GM13976 (cell line): ENCODE results near the gene TST.

ENCODE experiments used
- DNase-seq: peaks from one replicate; pipeline ENCODE4 v3.0.0; 2012; ENCODE audit warnings: low spot score
- in situ Hi-C: fragments of 300-500 bp; cut with MboI; formaldehyde crosslinking; loops from one replicate; pipeline ENCODE4 v1.12.0; 2022; ENCODE audit warnings: low sequenced_read_pairs, mixed read lengths, inconsistent platforms; ENCODE audit not compliant: unreplicated experiment
- TF ChIP-seq, protein P1 (sequence below): IDR thresholded peaks from 2 replicates; pipeline ENCODE4 v1.5.1; 2012; ENCODE audit warnings: borderline replicate concordance, mild to moderate bottlenecking; ENCODE audit not compliant: insufficient read depth; ENCODE audit errors: extremely low read depth, missing control alignments, control extremely low read depth

The TST gene

DNA sequence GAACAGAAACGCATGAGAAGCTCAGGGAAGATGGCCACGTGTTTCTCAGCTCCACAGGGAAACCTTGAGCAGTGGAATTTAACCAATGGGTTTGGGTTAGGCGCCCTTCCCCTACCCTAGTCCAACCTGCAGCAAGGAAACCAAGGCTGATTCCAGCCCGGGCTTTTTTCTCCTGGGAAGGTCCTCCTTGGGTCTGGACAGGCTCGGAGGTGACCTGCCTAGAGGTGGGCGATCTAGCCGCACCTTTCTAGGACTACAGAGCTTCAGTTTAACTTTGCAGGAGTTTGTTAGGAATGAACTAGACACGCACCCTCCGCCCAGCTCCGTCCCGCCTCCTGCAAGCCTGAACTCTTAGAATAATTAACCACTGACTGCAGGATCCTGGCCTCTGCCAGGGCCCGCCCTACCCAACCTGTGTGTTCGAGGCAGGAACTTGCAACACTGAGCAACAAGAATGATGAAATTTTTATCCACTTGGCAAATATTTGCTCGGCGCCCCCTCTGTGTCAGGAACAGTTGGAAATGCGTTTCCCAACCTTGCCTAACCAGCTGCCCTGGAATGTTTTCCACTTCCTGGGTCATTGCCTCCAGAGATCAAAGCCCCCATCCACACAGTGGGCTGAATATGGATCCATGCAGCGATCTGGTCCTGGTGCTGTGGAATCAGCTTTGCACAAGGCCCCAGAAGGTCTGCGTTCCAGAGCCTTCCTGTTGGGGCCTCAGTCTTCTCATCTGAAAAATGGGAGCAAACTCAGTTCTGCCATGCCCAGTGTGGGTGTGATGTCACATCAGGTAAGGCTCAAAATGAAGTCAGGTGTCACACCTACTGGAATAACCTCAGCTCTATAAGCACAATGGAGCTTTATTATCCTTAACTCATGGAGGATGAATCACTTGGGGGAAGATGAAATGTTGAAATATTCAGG lies 13.6 kb upstream of the TST start:
- DNase-seq = no peak
- in situ Hi-C loops = no loop called here
- TF ChIP-seq, protein P1, sequence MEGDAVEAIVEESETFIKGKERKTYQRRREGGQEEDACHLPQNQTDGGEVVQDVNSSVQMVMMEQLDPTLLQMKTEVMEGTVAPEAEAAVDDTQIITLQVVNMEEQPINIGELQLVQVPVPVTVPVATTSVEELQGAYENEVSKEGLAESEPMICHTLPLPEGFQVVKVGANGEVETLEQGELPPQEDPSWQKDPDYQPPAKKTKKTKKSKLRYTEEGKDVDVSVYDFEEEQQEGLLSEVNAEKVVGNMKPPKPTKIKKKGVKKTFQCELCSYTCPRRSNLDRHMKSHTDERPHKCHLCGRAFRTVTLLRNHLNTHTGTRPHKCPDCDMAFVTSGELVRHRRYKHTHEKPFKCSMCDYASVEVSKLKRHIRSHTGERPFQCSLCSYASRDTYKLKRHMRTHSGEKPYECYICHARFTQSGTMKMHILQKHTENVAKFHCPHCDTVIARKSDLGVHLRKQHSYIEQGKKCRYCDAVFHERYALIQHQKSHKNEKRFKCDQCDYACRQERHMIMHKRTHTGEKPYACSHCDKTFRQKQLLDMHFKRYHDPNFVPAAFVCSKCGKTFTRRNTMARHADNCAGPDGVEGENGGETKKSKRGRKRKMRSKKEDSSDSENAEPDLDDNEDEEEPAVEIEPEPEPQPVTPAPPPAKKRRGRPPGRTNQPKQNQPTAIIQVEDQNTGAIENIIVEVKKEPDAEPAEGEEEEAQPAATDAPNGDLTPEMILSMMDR = no peak

DNA sequence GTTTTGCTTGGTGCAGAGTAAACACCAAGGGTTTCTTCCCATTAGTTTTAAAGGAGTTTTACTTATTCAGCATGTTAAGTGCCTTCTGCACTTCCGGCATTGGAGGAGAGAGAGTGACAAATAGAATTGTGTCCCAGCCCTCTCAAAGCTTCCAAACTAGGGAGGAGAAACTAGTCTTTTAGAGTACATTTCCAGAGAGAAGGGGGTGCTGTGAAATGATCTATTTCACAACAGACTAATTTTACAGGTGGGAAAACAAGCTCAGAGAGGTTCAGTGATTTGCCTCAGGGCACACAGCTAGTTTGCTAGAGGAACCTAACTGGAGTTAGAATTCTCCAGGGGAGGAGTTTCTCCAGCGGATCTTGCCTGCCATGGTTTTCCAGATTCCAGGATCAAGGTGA lies 12.9 kb upstream of the TST start:
- in situ Hi-C loops = no loop called here
- DNase-seq = no peak
- TF ChIP-seq, protein P1 = no peak

DNA sequence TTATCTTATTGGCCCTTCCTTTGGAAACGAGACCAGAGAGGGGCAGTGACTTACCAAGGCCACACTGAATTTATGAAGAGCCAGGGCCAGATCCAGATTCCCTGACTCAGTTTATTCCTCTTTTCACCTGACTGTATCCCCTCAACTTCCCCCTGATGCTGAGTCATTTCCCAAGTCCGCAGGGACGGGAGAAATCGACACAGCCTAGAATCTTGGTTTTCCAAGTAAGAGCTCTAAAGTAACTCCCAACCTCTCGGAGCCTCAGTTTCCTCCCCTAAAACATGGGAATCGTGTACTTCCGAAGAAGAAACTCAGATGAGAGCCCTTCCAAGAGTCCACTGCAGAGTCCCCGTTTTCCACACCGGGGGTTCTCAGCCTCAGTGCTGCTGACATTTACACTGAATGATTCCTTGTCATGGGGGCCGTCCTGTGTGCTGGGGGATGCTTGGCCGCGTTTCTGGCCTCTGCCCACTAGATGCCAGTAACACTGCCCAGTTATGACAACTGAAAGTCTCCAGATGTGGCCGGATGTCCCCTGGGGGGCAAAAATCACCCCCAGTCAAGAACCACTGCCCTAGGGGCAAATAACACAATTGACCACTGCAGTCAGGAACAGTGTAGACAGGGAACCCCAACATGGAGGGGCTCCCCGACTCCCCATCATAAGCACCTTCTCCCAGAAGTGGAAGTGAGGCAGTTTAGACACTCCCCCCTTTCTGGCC lies 11.5 kb upstream of the TST start:
- TF ChIP-seq, protein P1 = no peak
- DNase-seq = no peak
- in situ Hi-C loops = no loop called here

DNA sequence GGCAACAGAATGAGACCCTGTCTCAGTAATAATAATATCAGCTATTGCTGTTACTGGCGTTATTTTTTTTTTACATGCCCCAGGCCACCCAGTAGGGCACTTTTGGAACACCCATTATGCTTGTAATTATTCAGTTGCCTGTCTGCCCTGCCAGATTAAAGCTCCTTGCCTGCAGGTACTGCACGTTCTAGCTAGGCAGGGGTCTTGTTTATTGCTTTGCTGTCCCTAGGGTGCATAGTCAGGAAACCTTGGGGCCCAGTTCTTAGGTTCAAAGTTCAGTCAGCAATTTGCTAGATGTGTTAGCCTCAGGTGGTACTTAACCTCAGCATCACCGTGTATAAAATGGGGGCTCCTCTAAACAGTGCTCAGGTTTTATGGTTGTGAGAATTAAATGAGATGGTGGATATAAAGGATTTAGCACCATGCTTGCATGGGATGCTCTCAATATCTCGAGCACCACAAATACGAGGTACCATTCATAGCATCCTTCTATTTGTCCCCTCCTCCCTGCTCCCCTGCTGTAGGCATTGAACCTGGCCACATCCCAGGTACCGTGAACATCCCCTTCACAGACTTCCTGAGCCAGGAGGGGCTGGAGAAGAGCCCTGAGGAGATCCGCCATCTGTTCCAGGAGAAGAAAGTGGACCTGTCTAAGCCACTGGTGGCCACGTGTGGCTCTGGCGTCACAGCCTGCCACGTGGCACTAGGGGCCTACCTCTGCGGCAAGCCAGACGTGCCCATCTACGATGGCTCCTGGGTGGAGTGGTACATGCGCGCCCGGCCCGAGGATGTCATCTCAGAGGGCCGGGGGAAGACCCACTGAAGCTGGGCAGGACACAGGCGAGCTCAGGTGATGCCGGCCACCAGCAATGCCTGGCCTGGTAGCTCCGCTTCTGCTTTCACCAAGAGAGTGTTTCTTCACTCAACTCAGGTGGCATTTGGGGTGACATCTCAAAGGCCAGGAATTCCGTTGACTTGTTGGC lies 9.7 kb upstream of the TST start:
- no peak for DNase-seq
- TF ChIP-seq, protein P1 = no peak
- in situ Hi-C loops = no loop called here

DNA sequence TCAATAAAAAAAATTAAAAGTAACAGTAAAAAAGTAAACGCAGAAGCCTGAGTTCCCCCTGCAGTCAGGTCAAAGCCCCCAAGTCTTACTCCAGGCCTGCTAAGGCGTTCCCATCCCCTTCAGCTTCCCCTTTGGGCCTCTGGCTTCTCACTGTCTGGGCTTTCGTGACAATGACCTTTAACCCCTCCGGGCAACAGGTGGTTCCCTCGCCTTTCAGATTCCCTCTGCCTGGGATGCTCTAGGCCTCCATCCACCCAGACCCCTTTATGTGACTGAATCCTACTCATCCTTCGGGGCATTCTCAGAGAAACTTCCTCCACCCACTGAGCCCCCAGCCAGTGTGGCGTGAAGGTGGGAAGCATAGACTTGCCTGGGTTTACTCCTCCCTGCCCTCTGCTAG lies 8.3 kb upstream of the TST start:
- DNase-seq = no peak
- in situ Hi-C loops = no loop called here
- TF ChIP-seq, protein P1 = no peak

DNA sequence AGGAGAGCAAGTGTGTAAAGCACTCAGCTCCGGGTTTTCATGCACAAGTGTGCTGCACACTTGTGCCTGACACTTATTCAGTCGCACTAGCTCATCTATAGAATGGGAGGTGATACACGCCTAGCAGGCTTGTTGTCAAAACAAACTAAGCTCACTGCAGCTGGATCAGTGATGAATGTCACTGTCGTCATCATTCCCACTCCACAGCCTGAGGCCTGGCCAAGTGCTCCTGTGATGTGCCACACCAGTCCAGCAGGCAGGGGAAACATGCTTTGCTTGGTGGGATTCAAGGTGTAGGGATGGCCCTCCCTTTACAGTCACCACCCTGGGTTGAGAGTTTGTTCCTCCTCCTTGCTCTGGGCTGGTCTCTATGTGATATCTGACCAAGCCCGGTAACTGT lies 7.1 kb upstream of the TST start:
- in situ Hi-C loops = no loop called here
- TF ChIP-seq, protein P1 = no peak
- no peak for DNase-seq
